Measurements from ENCODE around the gene LAMB1.

Gene LAMB1

DNA sequence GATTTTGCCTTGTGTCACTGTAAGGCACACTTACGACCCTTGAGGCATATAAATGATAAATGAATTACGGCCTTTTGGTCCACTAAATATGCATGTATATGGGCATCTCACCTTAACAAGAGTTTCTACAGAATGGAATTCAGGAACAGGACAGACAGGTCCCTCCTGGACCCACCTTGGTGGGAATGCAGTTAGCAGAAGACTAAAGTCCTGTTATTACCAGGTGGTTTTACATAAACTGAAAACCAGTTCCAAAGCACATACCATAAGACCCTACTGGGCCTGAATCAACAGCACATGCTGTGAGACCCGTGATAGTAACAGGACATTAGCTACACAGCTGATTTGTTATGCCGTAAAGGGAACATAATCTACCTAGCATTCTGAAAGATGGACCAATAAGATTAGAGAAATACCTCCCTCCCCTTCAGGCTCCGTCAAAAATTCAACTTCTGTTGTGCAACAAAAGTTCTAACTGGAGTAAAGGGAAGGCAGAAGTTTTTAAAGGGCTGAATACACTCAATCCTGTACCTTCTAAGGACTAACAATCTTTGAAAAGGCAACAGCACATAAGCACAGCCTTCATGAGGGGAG is 24.0 kb downstream of the LAMB1 start:
- H3K4me3 ChIP-seq (ENCODE audit: low read depth, low read length) = no peak overlapping the region
- TF ChIP-seq, protein P1, sequence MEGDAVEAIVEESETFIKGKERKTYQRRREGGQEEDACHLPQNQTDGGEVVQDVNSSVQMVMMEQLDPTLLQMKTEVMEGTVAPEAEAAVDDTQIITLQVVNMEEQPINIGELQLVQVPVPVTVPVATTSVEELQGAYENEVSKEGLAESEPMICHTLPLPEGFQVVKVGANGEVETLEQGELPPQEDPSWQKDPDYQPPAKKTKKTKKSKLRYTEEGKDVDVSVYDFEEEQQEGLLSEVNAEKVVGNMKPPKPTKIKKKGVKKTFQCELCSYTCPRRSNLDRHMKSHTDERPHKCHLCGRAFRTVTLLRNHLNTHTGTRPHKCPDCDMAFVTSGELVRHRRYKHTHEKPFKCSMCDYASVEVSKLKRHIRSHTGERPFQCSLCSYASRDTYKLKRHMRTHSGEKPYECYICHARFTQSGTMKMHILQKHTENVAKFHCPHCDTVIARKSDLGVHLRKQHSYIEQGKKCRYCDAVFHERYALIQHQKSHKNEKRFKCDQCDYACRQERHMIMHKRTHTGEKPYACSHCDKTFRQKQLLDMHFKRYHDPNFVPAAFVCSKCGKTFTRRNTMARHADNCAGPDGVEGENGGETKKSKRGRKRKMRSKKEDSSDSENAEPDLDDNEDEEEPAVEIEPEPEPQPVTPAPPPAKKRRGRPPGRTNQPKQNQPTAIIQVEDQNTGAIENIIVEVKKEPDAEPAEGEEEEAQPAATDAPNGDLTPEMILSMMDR (IDR thresholded peaks at IDR 0.05; ENCODE audit: low read depth, low read length) = no peak

DNA sequence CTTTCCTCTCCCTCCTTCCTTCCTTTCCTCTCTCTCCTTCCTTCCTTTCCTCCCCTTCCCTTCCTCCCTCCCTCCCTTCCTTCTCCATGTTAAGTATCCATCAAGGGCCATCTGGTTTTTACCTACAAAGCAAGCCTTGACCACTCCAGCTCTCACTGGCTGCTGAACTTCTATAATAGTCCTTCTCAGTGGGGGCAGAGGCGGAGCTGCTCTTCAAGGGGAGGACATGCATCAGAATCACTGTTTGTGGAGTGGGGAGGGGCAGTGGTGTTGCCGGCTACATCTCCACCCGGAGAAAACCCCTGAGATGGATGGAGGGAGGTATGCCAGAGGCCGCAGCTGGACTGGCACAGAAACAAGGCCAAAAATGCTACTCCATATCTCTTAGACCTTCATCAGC is 25.9 kb downstream of the LAMB1 start:
- no peak overlapping the region for H3K4me3 ChIP-seq (ENCODE audit: low read depth, low read length)
- TF ChIP-seq, protein P1 (IDR thresholded peaks at IDR 0.05; ENCODE audit: low read depth, low read length) = no peak

DNA sequence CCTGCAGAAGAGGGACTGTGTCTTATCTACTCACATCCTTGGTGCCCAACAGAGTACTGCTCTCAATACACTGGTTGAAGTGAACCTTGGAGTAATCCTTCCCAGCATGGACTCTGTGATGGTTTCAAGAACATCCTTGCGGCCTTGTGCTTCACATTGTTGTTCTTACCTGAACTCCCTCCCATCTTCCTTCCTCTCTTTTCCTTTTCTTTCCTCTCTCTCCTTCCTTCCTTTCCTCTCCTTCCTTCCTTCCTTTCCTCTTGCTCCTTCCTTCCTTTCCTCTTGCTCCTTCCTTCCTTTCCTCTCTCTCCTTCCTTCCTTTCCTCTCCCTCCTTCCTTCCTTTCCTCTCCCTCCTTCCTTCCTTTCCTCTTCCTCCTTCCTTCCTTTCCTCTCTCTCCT is 26.3 kb downstream of the LAMB1 start:
- no peak overlapping the region for H3K4me3 ChIP-seq (ENCODE audit: low read depth, low read length)
- TF ChIP-seq, protein P1 (IDR thresholded peaks at IDR 0.05; ENCODE audit: low read depth, low read length) = no peak

DNA sequence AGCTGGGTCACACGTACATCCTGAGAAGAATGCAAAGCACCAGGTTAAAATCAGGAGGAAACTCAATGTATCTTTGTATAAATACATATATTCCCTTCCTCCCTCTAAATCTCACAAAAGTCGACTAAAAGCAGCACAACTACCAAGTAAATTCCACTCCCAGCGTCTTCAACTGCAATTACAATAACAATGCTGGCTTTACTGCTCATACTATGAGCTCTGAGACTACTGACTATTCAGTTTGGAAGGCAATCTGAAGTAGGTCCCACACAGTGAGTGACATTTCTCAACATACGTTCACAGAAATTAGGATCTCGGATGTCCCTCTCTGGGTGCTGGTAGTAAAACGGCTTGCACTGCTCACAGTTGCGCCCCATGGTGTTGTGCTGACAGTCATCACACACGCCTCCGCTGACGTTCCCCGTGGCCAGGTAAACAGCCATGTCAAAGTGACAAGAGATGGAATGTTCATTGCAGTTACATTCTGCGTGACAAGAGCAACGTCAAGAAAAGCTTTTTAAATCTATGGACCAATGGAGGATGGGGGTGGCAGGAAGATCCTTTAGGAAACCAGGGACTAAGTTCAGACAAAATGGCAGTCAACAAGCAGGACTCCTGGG is 27.5 kb downstream of the LAMB1 start:
- H3K4me3 ChIP-seq (ENCODE audit: low read depth, low read length) = no peak overlapping the region
- TF ChIP-seq, protein P1 (IDR thresholded peaks at IDR 0.05; ENCODE audit: low read depth, low read length) = no peak

DNA sequence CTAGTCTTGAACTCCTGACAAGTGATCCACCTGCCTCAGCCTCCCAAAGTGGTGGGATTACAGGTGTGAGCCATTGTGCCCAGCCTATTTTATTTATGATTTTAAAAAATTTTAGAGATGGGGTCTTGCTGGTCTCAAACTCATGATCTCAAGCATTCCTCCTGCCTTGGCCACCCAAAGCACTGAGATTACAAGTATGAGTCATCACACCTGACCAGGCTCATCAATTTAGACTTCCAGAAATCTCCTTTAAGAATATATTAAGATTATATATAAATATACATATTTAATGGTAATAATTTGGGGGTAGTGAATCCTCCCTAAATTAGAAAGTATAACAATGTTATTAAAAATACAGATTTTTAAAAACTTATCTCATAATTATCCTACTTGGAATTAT is 29.1 kb downstream of the LAMB1 start:
- H3K4me3 ChIP-seq (ENCODE audit: low read depth, low read length) = no peak overlapping the region
- TF ChIP-seq, protein P1 (IDR thresholded peaks at IDR 0.05; ENCODE audit: low read depth, low read length) = no peak

DNA sequence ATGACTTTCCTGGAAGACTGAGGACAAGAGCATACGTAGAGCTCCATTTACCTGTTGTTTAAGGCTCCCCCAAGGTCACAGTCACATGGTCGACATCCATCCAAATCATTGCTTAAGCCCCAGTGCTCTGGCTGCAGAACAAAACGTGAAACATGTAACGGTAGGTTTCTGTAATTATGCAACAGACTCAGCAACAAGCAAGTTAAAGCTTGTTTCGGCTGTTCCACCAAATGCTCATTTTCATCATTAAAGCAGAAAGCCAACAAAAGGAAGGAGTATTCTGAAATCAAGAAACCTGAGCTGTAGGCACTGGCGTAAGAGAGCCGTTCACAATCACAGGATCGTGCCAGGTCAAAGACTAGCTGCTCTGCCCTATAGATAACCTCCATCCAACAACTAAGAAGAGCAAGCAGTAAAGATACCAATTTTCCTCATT is 30.0 kb downstream of the LAMB1 start:
- TF ChIP-seq, protein P1 (IDR thresholded peaks at IDR 0.05; ENCODE audit: low read depth, low read length) = no peak
- no peak overlapping the region for H3K4me3 ChIP-seq (ENCODE audit: low read depth, low read length)

DNA sequence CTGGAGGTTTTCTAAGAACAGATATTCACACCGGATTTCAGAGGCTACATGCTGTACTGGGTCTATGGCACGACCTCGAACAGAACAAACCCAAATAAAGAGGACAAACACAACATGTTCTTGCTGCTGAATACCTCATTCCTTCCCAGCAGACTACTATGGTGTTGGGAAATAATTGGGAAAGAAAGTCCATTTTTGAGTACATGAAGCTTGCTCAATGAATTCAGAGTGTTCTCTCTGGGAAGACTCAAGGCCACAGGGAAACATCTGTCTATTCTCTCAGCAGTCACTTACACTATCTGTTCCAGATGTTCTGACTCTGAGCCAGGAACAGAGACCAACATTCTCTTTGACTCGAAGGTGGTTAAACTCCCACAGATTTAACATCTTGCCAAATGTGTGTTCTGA is 30.9 kb downstream of the LAMB1 start:
- no peak overlapping the region for H3K4me3 ChIP-seq (ENCODE audit: low read depth, low read length)
- TF ChIP-seq, protein P1 (IDR thresholded peaks at IDR 0.05; ENCODE audit: low read depth, low read length) = no peak

Data from WI38 (cell line).